NCI-H2196 (cell line): Measurements from ENCODE around the gene SYCP3.
"Not testable (repeated sequence)": the region's sequence is repeated elsewhere in the genome, so short reads cannot be mapped to it uniquely, and the experiment has no call there.

ENCODE experiments used
- DNase-seq: peaks from one replicate; lab custom pipeline; 2025; ENCODE audit not compliant: unreplicated experiment; lab: John Stamatoyannopoulos, UW

SYCP3 gene

GRCh38 chr12:101685092-101685491 lies 54.2 kb downstream of the SYCP3 start:
- DNase-seq: no peak

GRCh38 chr12:101681627-101682026 lies 57.6 kb downstream of the SYCP3 start:
- not testable (repeated sequence) for DNase-seq

DNA sequence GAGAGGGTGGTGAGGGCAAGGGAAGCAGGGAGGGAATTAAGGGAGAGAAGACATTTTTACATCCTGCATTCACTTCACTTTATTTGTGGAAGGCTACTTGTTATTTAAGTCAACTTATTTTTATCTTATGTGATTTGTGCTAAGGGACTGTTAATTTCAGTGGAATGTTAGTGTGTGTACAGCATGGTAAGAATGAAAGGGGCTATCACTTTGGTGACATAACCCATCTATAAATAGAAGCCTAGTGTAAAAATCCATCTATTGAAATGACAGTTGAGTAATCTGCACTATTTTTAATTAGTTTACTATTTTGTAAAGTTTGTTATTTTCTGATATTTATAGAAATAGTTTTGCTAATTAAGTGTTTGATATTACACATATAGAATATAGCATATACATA lies 58.6 kb downstream of the SYCP3 start:
- no peak for DNase-seq

- no peak for DNase-seq
These were observed 59.0 kb downstream of the SYCP3 start for GRCh38 chr12:101680240-101680639.
